B cell (primary cell): ENCODE data around the gene HMGN5. TPM values are rescaled to one million over a fixed set of nuclear protein-coding genes. Genes with fewer than 3 reads are reported as not detected.

Experiments used
- ATAC-seq: fragments of 200-7000 bp; cut with Tn5 transposase; one replicate; pipeline ENCODE4 v1.10.0; 2021; ENCODE audit warnings: low read depth, mild to moderate bottlenecking, moderate number of reproducible peaks, moderate library complexity
- CTCF ChIA-PET: fragments of 350-600 bp; sonication (Branson Sonifier 250); formaldehyde crosslinking; loops from one replicate; lab custom pipeline; 2021; ENCODE audit warnings: antibody characterized with exemption, inconsistent platforms; lab: Charles Lee
- POLR2A ChIA-PET: fragments of 350-600 bp; sonication (Branson Sonifier 250); formaldehyde crosslinking; loops from one replicate; lab custom pipeline; 2021; ENCODE audit warnings: antibody characterized with exemption; lab: Charles Lee
- DNase-seq: peaks from one replicate; pipeline ENCODE4 v3.0.0; 2013
- H2AFZ ChIP-seq: 2 replicates; pipeline ENCODE4 v1.6.1; 2012; ENCODE audit warnings: mild to moderate bottlenecking, low read depth, low read length; ENCODE audit not compliant: insufficient read depth, poor library complexity, severe bottlenecking
- H3K27ac ChIP-seq, 2 donors: 1 replicate in 1 of 2; 2 replicates in 1 of 2; pipeline ENCODE4 v1.5.1; 2012 to 2013; ENCODE audit warnings: low read length in 2 of 2, mild to moderate bottlenecking in 2 of 2, moderate library complexity in 1 of 2
- H3K27me3 ChIP-seq, 4 experiments: fragments of 200-600 bp in 1 of 4; sonication (generic) in 1 of 4; replicated peaks in 1 of 4; 1 replicate in 2 of 4; 2 replicates in 2 of 4; pipeline versions ENCODE4 v1.6.1 to v1.7.0; 2013 to 2016; ENCODE audit warnings: low read length in 3 of 4, mild to moderate bottlenecking in 2 of 4, mixed read lengths in 1 of 4, moderate library complexity in 1 of 4; ENCODE audit not compliant: insufficient read depth in 4 of 4, control insufficient read depth in 3 of 4; ENCODE audit errors: control extremely low read depth in 1 of 4
- H3K36me3 ChIP-seq, 2 experiments: replicated peaks in 1 of 2; 1 replicate in 1 of 2; 2 replicates in 1 of 2; pipeline versions ENCODE4 v1.6.1 to v1.7.1; 2013; ENCODE audit warnings: low read length in 1 of 2; ENCODE audit not compliant: insufficient read depth in 2 of 2, control insufficient read depth in 1 of 2; ENCODE audit errors: control extremely low read depth in 1 of 2, extremely low read depth in 1 of 2
- H3K4me1 ChIP-seq, 2 donors: fragments of 200-600 bp in 1 of 2; sonication (generic) in 1 of 2; 1 replicate in 1 of 2; 2 replicates in 1 of 2; pipeline versions ENCODE4 v1.5.1 to v1.6.1; 2013 to 2017; ENCODE audit warnings: low read length in 2 of 2; ENCODE audit not compliant: control insufficient read depth in 2 of 2, insufficient read depth in 2 of 2
- H3K4me2 ChIP-seq: replicated peaks from 2 replicates; pipeline ENCODE3; 2012; ENCODE audit warnings: mild to moderate bottlenecking, low read depth, low read length; ENCODE audit not compliant: poor library complexity, severe bottlenecking
- H3K4me3 ChIP-seq, 5 experiments: fragments of 200-600 bp in 1 of 5; sonication (generic) in 1 of 5; 1 replicate in 3 of 5; 2 replicates in 2 of 5; pipeline versions ENCODE4 v1.5.1 to v1.7.0; 2011 to 2016; ENCODE audit warnings: low read length in 4 of 5, mild to moderate bottlenecking in 4 of 5, low read depth in 2 of 5, control low read depth in 1 of 5, moderate library complexity in 1 of 5; ENCODE audit not compliant: insufficient read depth in 1 of 5; ENCODE audit errors: control extremely low read depth in 1 of 5, extremely low read depth in 1 of 5
- H3K79me2 ChIP-seq: fragments of 200-600 bp; sonication (generic); one replicate; pipeline ENCODE4 v1.6.0; 2016; ENCODE audit warnings: low read length; ENCODE audit not compliant: control insufficient read depth, insufficient read depth
- H3K9ac ChIP-seq: fragments of 200-600 bp; sonication (generic); 2 replicates; pipeline ENCODE4 v1.6.1; 2017; ENCODE audit warnings: mild to moderate bottlenecking, low read length, moderate library complexity
- H3K9me3 ChIP-seq, 3 donors: one replicate each; pipeline versions ENCODE4 v1.6.1 to v1.7.1; 2013; ENCODE audit warnings: low read length in 2 of 3; ENCODE audit not compliant: control insufficient read depth in 2 of 3, insufficient read depth in 1 of 3; ENCODE audit errors: control extremely low read depth in 1 of 3
- H4K20me1 ChIP-seq: 2 replicates; pipeline ENCODE4 v1.6.0; 2012; ENCODE audit warnings: mild to moderate bottlenecking, low read length; ENCODE audit not compliant: insufficient read depth, control insufficient read depth, poor library complexity, severe bottlenecking
- H3K27ac Mint-ChIP-seq: one replicate; pipeline ENCODE4 v1.8.0; 2021; ENCODE audit warnings: mixed read lengths
- H3K27me3 Mint-ChIP-seq: one replicate; pipeline ENCODE4 v1.8.0; 2021; ENCODE audit warnings: mixed read lengths
- H3K4me1 Mint-ChIP-seq: one replicate; pipeline ENCODE4 v1.8.0; 2021; ENCODE audit warnings: mixed read lengths
- H3K4me3 Mint-ChIP-seq: one replicate; pipeline ENCODE4 v1.8.0; 2021; ENCODE audit warnings: mixed read lengths
- H3K9me3 Mint-ChIP-seq: one replicate; pipeline ENCODE4 v1.8.0; 2022; ENCODE audit warnings: mixed read lengths; ENCODE audit not compliant: insufficient read depth
- EZH2 ChIP-seq: IDR thresholded peaks from 2 replicates; pipeline ENCODE4 v1.6.1; 2012; ENCODE audit warnings: borderline replicate concordance, low read depth, mild to moderate bottlenecking, moderate library complexity, low read length; ENCODE audit not compliant: insufficient read depth, poor library complexity, severe bottlenecking
- WGBS: methylation state at CpG from one replicate; pipeline ENCODE4 v1.1.5; 2013; ENCODE audit warnings: missing lambda C conversion rate; ENCODE audit not compliant: insufficient coverage; 5-methylcytosine and 5-hydroxymethylcytosine counted together
- intact Hi-C: fragments of 100-400 bp; cut with micrococcal nuclease; formaldehyde crosslinking; loops from one replicate; pipeline ENCODE4 v1.10.0; 2022
- polyA plus RNA-seq: library from polyadenylated mRNA; depleted of rRNA; stranded (reverse); fragments of >200 nt; gene quantifications from 2 replicates; pipeline ENCODE4 v1.2.3, GENCODE V29; 2012
- total RNA-seq, 2 donors: library from RNA; stranded (reverse); fragments of 120-200 nt in 1 of 2; gene quantifications; 1 replicate in 1 of 2; 2 replicates in 1 of 2; pipeline versions ENCODE4 v1.2.3 to v1.2.4, GENCODE V29; 2013 to 2022
- TF ChIP-seq, protein P1 (sequence below): fragments of 200-600 bp; IDR thresholded peaks from one replicate; pipeline ENCODE4 v1.8.0; 2022; ENCODE audit warnings: antibody characterized with exemption, mild to moderate bottlenecking

HMGN5 gene
- total and polyA plus RNA-seq, 2 donors (not counting 1 experiment from before 2014, with no cell fraction given): 0.16 to 0.37 TPM

DNA sequence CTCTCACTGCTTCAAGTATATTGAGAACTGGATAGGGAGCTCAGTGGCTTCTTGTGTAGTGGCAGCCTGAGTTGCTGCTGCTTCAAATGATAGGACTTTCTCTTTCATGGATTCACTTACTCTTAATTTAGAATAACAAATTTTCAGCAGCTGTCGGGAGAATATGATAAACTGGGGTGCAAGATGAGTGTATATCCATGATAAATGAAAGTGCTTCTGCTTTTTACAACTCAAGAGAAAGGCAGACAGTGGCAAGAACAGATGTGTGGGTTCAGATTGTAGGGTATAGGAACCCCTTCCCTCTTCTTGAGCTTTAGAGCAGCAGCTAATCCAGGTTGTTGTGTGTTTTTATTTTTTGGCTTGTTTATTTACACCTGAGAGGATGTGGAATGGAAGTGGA is 1.2 kb upstream of the HMGN5 start:
- CTCF ChIA-PET: interaction anchor here (1.3 kb wide), 3 partner anchors 8 to 13 kb away, joined by 3 to 5 read pairs (median 3); no protein-coding TSS in a partner anchor

DNA sequence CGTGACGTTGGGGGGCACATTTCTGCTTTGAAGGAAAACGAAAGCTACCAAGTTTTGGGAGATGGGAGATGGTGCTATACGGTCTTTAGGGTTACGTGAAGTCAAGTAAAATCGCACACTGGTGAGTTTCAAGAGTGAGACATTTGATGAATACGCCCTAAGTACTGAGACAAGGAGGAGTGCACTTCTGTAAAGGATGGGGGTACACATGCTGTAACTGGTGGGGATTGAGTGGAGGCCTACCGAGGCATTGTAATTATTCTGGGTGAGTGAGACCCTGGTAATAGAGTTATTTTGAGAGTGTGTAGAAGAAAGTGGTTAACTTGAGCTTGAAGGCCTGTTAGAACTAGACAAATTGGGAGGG is 725 bp upstream of the HMGN5 start:
- Histone ChIP-seq H3K4me3 (peak overlapping the region; percentile 74 to 94 (median 85)), H3K4me1 (peaks cover 18 to 30% of the 10 kb centered on the region in 2 donors), H3K4me2 (peak overlapping the region; percentile 74), H3K36me3 (peaks cover 0 to 3% of the 10 kb centered on the region in 2 experiments), H3K27me3 (no peaks in the 10 kb centered on the region), H4K20me1 (no peaks in the 10 kb centered on the region), H2AFZ (peak overlapping the region; percentile 72), H3K9ac (peak overlapping the region; percentile 73), H3K79me2 (peaks cover 51% of the 10 kb centered on the region), H3K9me3 (peaks cover 0 to 3% (median 0%) of the 10 kb centered on the region in 3 donors), H3K27ac (peak overlapping the region; percentile 85)
- TF ChIP-seq, protein P1, sequence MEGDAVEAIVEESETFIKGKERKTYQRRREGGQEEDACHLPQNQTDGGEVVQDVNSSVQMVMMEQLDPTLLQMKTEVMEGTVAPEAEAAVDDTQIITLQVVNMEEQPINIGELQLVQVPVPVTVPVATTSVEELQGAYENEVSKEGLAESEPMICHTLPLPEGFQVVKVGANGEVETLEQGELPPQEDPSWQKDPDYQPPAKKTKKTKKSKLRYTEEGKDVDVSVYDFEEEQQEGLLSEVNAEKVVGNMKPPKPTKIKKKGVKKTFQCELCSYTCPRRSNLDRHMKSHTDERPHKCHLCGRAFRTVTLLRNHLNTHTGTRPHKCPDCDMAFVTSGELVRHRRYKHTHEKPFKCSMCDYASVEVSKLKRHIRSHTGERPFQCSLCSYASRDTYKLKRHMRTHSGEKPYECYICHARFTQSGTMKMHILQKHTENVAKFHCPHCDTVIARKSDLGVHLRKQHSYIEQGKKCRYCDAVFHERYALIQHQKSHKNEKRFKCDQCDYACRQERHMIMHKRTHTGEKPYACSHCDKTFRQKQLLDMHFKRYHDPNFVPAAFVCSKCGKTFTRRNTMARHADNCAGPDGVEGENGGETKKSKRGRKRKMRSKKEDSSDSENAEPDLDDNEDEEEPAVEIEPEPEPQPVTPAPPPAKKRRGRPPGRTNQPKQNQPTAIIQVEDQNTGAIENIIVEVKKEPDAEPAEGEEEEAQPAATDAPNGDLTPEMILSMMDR: no peak
- no peak for TF ChIP-seq EZH2
- DNase-seq (peak; percentile 48), ATAC-seq (no peak)
- intact Hi-C loops: loop anchor here (1.0 to 2.0 kb wide), 2 partner anchors 81 to 394 kb away; partner anchors contain the start of gene BRWD3
- ChIA-PET POLR2A (interaction anchor here (0.6 kb wide), 3 partner anchors 178 to 395 kb away, joined by 3 to 5 read pairs (median 5); partner anchors contain the start of gene BRWD3), CTCF (interaction anchor here (1.3 kb wide), 3 partner anchors 8 to 14 kb away, joined by 3 to 5 read pairs (median 3); no protein-coding TSS in a partner anchor)
- Mint-ChIP-seq H3K4me1 (peaks cover 55% of the 10 kb centered on the region), H3K27me3 (no peaks in the 10 kb centered on the region), H3K9me3 (no peaks in the 10 kb centered on the region), H3K27ac (peak overlapping the region; percentile 97), H3K4me3 (peak overlapping the region; percentile 99)
- 0% methylated on average over 8 of the region's 8 CpGs for WGBS

More for the DNA sequence above, 1.2 kb upstream of the HMGN5 start:
- Histone ChIP-seq H3K9me3 (peaks cover 0 to 3% (median 0%) of the 10 kb centered on the region in 3 donors), H3K27me3 (no peaks in the 10 kb centered on the region), H3K4me3 (peak overlapping the region; percentile 74 to 94 (median 85)), H3K4me2 (peak overlapping the region; percentile 74), H3K36me3 (peaks cover 0 to 3% of the 10 kb centered on the region in 2 experiments), H3K79me2 (peaks cover 56% of the 10 kb centered on the region), H3K9ac (peak overlapping the region; percentile 73), H4K20me1 (no peaks in the 10 kb centered on the region), H3K4me1 (peaks cover 18 to 30% of the 10 kb centered on the region in 2 donors), H2AFZ (peak overlapping the region; percentile 72), H3K27ac (peak overlapping the region; percentile 85)
- peak overlapping the region; percentile 99 for H3K4me3 Mint-ChIP-seq
- intact Hi-C loops: loop anchor here (1.0 to 2.0 kb wide), 2 partner anchors 82 to 394 kb away; partner anchors contain the start of gene BRWD3
- no CpG with 5 or more reads among the region's 1 CpG for WGBS
- no peaks in the 10 kb centered on the region for H3K27me3 Mint-ChIP-seq
- TF ChIP-seq EZH2: no peak
- TF ChIP-seq, protein P1: no peak
- peaks cover 55% of the 10 kb centered on the region for H3K4me1 Mint-ChIP-seq
- no peak for DNase-seq
- POLR2A ChIA-PET: interaction anchor here (0.6 kb wide), 2 partner anchors 177 to 394 kb away, joined by 3 to 5 read pairs; partner anchors contain the start of gene BRWD3
- H3K9me3 Mint-ChIP-seq: no peaks in the 10 kb centered on the region
- ATAC-seq: no peak
- H3K27ac Mint-ChIP-seq: peak overlapping the region; percentile 82
